HepG2 (cell line): ENCODE results near the gene HMCN1. TPM values are rescaled to one million over a fixed set of nuclear protein-coding genes. Genes with fewer than 3 reads are reported as not detected.

Source experiments
- AKAP8 ChIP-seq: sonication (generic); formaldehyde crosslinking; IDR thresholded peaks from 2 replicates; pipeline ENCODE4 v1.5.1; 2020; ENCODE audit warnings: mild to moderate bottlenecking, missing genetic modification reagents
- MEIS1 ChIP-seq: sonication (generic); formaldehyde crosslinking; IDR thresholded peaks from 2 replicates; pipeline ENCODE4 v1.9.0; 2021; ENCODE audit warnings: mild to moderate bottlenecking, missing genetic modification reagents, moderate library complexity, borderline replicate concordance
- RFX3 ChIP-seq: IDR thresholded peaks from 2 replicates; pipeline ENCODE4 v1.6.1; 2016; ENCODE audit warnings: missing biosample characterization, missing genetic modification reagents
- SP140L ChIP-seq: sonication (generic); formaldehyde crosslinking; IDR thresholded peaks from 2 replicates; pipeline ENCODE4 v1.4.0; 2020; ENCODE audit warnings: missing genetic modification reagents, borderline replicate concordance
- TRIM24 ChIP-seq: sonication (generic); formaldehyde crosslinking; IDR thresholded peaks from 2 replicates; pipeline ENCODE4 v1.8.0; 2022; ENCODE audit warnings: mild to moderate bottlenecking, missing genetic modification reagents
- U2AF1 ChIP-seq: fragments of 200-400 bp; formaldehyde crosslinking; optimal IDR thresholded peaks from 2 replicates; pipeline ENCODE3; 2017; ENCODE audit warnings: mild to moderate bottlenecking, low read depth, low read length
- ZBTB39 ChIP-seq: sonication (generic); formaldehyde crosslinking; IDR thresholded peaks from 2 replicates; pipeline ENCODE4 v1.5.0; 2020; ENCODE audit warnings: missing genetic modification reagents
- ZBTB4 ChIP-seq: sonication (generic); formaldehyde crosslinking; IDR thresholded peaks from 2 replicates; pipeline ENCODE4 v1.4.0; 2020; ENCODE audit warnings: missing genetic modification reagents, mild to moderate bottlenecking, borderline replicate concordance
- ZGPAT ChIP-seq: IDR thresholded peaks from 2 replicates; pipeline ENCODE4 v1.6.1; 2016; ENCODE audit warnings: mild to moderate bottlenecking
- ZNF18 ChIP-seq: sonication (generic); formaldehyde crosslinking; IDR thresholded peaks from 2 replicates; pipeline ENCODE4 v1.8.0; 2022; ENCODE audit warnings: mild to moderate bottlenecking, missing genetic modification reagents; ENCODE audit not compliant: insufficient replicate concordance
- ZNF609 ChIP-seq: sonication (generic); formaldehyde crosslinking; IDR thresholded peaks from 2 replicates; pipeline ENCODE4 v1.4.0; 2020; ENCODE audit warnings: mild to moderate bottlenecking, missing genetic modification reagents, borderline replicate concordance
- ZNF792 ChIP-seq: IDR thresholded peaks from 2 replicates; pipeline ENCODE4 v1.6.1; 2016
- polyA plus RNA-seq, 8 experiments: library from polyadenylated mRNA; depleted of rRNA in 3 of 8; stranded (reverse) in 7 of 8; unstranded in 1 of 8; fragments of >200 nt; fragmentation: Illumina TruSeq in 4 of 8; extraction: Trizol in 4 of 8; gene quantifications; 2 replicates each; pipeline versions ENCODE4 v1.2.1 to v1.2.3, GENCODE V29; 2011 to 2016; ENCODE audit warnings: low read depth in 4 of 8, missing spikeins in 1 of 8, mixed read lengths in 1 of 8; ENCODE audit not compliant: insufficient read depth in 1 of 8
- total RNA-seq, 5 experiments: library from RNA; depleted of rRNA; stranded (reverse); fragments of >200 nt; fragmentation: Illumina TruSeq; extraction: Trizol; gene quantifications; 2 replicates each; pipeline ENCODE4 v1.2.3, GENCODE V29; 2016; ENCODE audit warnings: low read depth in 1 of 5

HMCN1 gene
- total and polyA plus RNA-seq, 2 of the 13 experiments (the other 11 are each of a cell fraction or from before 2014, with no cell fraction given) = 0.03 TPM; not detected in 1

GRCh38 chr1:186030453-186030852 is 296.3 kb downstream of the HMCN1 start (continued):
- no peak for TF ChIP-seq ZNF18 (CRISPR knock-in tag)
- TF ChIP-seq ZNF792 (CRISPR knock-in tag) = no peak
- TF ChIP-seq RFX3 (CRISPR knock-in tag) = no peak
- no peak for TF ChIP-seq ZGPAT (CRISPR knock-in tag)
- TF ChIP-seq U2AF1 = no peak
- no peak for TF ChIP-seq ZBTB4 (CRISPR knock-in tag)
- TF ChIP-seq ZNF609 (CRISPR knock-in tag) = no peak
- no peak for TF ChIP-seq TRIM24 (CRISPR knock-in tag)
- no peak for TF ChIP-seq ZBTB39 (CRISPR knock-in tag)
- no peak for TF ChIP-seq AKAP8 (CRISPR knock-in tag)
- TF ChIP-seq MEIS1 (CRISPR knock-in tag) = no peak
- TF ChIP-seq SP140L (CRISPR knock-in tag) = no peak
